Loucy (cell line): ENCODE data around the gene MGA.

Experiments
- EZH2phosphoT487 ChIP-seq: fragments of 200-600 bp; IDR thresholded peaks from 2 replicates; pipeline ENCODE4 v1.6.1; 2018; ENCODE audit warnings: antibody characterized with exemption, mild to moderate bottlenecking, moderate library complexity, borderline replicate concordance
- TF ChIP-seq, protein P1 (sequence below): fragments of 200-600 bp; sonication (generic); conservative IDR thresholded peaks from 2 replicates; pipeline ENCODE4 v1.5.1; 2014; ENCODE audit warnings: mild to moderate bottlenecking, antibody characterized with exemption, low read length

DNA sequence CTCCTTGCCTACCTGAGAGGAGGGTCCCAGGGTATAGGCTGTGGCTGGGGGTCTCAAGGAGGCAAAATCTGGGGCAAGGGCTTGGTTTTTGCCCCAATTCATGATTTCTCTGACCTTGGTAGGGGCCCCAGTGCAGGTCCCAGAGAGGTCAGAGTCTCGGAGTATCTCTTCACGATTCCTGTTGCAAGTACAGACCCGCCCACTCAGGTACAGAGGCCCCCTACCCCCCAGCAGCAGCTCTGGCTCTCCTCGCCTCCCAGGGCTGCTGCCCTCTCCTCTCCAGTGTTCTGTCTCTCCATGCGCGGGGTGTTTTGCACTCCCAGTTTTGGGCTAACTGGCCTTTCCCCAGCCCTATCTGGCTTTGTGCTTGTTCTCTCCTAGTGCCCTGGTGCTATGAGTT, 162.3 kb downstream of the MGA start:
- TF ChIP-seq, protein P1, sequence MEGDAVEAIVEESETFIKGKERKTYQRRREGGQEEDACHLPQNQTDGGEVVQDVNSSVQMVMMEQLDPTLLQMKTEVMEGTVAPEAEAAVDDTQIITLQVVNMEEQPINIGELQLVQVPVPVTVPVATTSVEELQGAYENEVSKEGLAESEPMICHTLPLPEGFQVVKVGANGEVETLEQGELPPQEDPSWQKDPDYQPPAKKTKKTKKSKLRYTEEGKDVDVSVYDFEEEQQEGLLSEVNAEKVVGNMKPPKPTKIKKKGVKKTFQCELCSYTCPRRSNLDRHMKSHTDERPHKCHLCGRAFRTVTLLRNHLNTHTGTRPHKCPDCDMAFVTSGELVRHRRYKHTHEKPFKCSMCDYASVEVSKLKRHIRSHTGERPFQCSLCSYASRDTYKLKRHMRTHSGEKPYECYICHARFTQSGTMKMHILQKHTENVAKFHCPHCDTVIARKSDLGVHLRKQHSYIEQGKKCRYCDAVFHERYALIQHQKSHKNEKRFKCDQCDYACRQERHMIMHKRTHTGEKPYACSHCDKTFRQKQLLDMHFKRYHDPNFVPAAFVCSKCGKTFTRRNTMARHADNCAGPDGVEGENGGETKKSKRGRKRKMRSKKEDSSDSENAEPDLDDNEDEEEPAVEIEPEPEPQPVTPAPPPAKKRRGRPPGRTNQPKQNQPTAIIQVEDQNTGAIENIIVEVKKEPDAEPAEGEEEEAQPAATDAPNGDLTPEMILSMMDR = no peak
- no peak for TF ChIP-seq EZH2phosphoT487
